Measurements from ENCODE around the gene SRP9.
"Not testable (repeated sequence)": the region's sequence is repeated elsewhere in the genome, so short reads cannot be mapped to it uniquely, and the experiment has no call there.

Gene SRP9

GRCh38 chr1:225817611-225818061, 40.0 kb downstream of the SRP9 start:
- no peak for DNase-seq

GRCh38 chr1:225818229-225818628, 40.6 kb downstream of the SRP9 start:
- DNase-seq, result no peak

GRCh38 chr1:225819346-225820192, 41.9 kb downstream of the SRP9 start:
- no peak for DNase-seq

- no peak for DNase-seq
These were observed 43.0 kb downstream of the SRP9 start for GRCh38 chr1:225820522-225821120.

GRCh38 chr1:225822655-225823403, 45.2 kb downstream of the SRP9 start:
- no peak for DNase-seq

- no peak for DNase-seq
These were observed 46.2 kb downstream of the SRP9 start for GRCh38 chr1:225823811-225824261.

GRCh38 chr1:225824533-225824941, 46.9 kb downstream of the SRP9 start:
- DNase-seq, result no peak

GRCh38 chr1:225825078-225825477, 47.5 kb downstream of the SRP9 start:
- no peak for DNase-seq

GRCh38 chr1:225825607-225826007, 48.0 kb downstream of the SRP9 start:
- no peak for DNase-seq

- no peak for DNase-seq
These were observed 49.5 kb downstream of the SRP9 start for GRCh38 chr1:225827076-225827475.

- DNase-seq, result no peak
These were observed 51.2 kb downstream of the SRP9 start for GRCh38 chr1:225828706-225829345.

- DNase-seq, result no peak
These were observed 53.2 kb downstream of the SRP9 start for GRCh38 chr1:225830841-225831240.

- DNase-seq, result no peak
These were observed 57.0 kb downstream of the SRP9 start for GRCh38 chr1:225834417-225835329.

- no peak for DNase-seq
These were observed 58.2 kb downstream of the SRP9 start for GRCh38 chr1:225835856-225836255.

GRCh38 chr1:225836296-225836695, 58.7 kb downstream of the SRP9 start:
- not testable (repeated sequence) for DNase-seq

GRCh38 chr1:225838793-225839192, 61.2 kb downstream of the SRP9 start:
- DNase-seq, result no peak
